Thymus (tissue), 11 donors: ENCODE results near the gene MME. TPM values are rescaled to one million over a fixed set of nuclear protein-coding genes. Genes with fewer than 3 reads are reported as not detected.

ENCODE experiments used
- DNase-seq, 9 donors: peaks; one replicate each; pipeline ENCODE4 v3.0.0-alpha.2; 2013; ENCODE audit warnings: low spot score in 9 of 9, low read depth in 6 of 9, missing footprints in 1 of 9
- H3K27ac ChIP-seq, 2 donors: one replicate each; pipeline ENCODE4 v1.5.1; 2013; ENCODE audit warnings: control low read depth in 1 of 2, low read depth in 1 of 2, low read length in 1 of 2, mild to moderate bottlenecking in 1 of 2, moderate library complexity in 1 of 2
- H3K27me3 ChIP-seq, 2 donors: one replicate each; pipeline ENCODE4 v1.5.1; 2013; ENCODE audit warnings: low read length in 1 of 2; ENCODE audit not compliant: control insufficient read depth in 2 of 2, insufficient read depth in 1 of 2
- H3K36me3 ChIP-seq, 2 donors: one replicate each; pipeline ENCODE4 v1.5.1; 2013; ENCODE audit warnings: low read length in 1 of 2, mild to moderate bottlenecking in 1 of 2, moderate library complexity in 1 of 2; ENCODE audit not compliant: control insufficient read depth in 2 of 2, insufficient read depth in 2 of 2
- H3K4me1 ChIP-seq, 2 donors: one replicate each; pipeline ENCODE4 v1.5.1; 2013; ENCODE audit warnings: low read length in 2 of 2; ENCODE audit not compliant: control insufficient read depth in 2 of 2, insufficient read depth in 2 of 2
- H3K4me3 ChIP-seq, 2 donors: one replicate each; pipeline ENCODE4 v1.5.1; 2013; ENCODE audit warnings: low read length in 2 of 2, control low read depth in 1 of 2, mild to moderate bottlenecking in 1 of 2
- H3K9me3 ChIP-seq, 2 donors: one replicate each; pipeline ENCODE4 v1.5.1; 2013; ENCODE audit warnings: low read length in 1 of 2, mild to moderate bottlenecking in 1 of 2; ENCODE audit not compliant: control insufficient read depth in 2 of 2, insufficient read depth in 1 of 2
- WGBS: extraction: QIAGEN DNeasy Blood & Tissue Kit; methylation state at CpG from one replicate; pipeline ENCODE4 v1.1.7; 2013; 5-methylcytosine and 5-hydroxymethylcytosine counted together
- polyA plus RNA-seq: library from polyadenylated mRNA; stranded (reverse); fragments of 200-250 nt; gene quantifications from one replicate; pipeline ENCODE4 v1.2.3, GENCODE V29; 2013
- total RNA-seq: library from RNA; stranded (reverse); fragments of 120-200 nt; gene quantifications from one replicate; pipeline ENCODE4 v1.2.4, GENCODE V29; 2013
- donor health status: healthy.

Gene MME
- total and polyA plus RNA-seq, 2 donors: 6.7 to 21.2 TPM

DNA sequence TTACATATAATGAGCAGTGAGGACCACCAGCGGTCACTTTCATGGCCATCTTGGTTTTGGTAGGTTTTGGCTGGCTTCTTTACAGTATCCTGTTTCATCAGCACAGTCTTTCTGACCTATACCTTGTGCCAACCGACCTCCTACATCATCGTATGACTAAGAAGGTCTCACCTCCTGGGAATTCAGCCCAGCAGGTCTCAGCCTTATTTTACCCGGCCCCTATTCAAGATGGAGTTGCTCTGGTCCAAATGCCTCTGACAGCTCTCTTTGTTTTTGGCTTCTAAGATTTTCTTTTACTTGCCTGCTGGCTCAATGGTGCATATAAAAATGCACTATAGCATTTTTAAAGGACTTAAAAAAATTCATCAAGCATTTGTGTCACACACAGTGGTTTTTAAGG lies 3.2 kb upstream of the MME start:
- peaks cover 0 to 7% of the 10 kb centered on the region in 2 donors for H3K9me3 ChIP-seq
- H3K27ac ChIP-seq: no peak overlapping the region
- H3K36me3 ChIP-seq: no peaks in the 10 kb centered on the region
- H3K4me1 ChIP-seq: peaks cover 6 to 9% of the 10 kb centered on the region in 2 donors
- H3K27me3 ChIP-seq: peaks cover 0 to 18% of the 10 kb centered on the region in 2 donors
- no peak for DNase-seq
- no peak overlapping the region for H3K4me3 ChIP-seq
- 98% methylated on average over 4 of the region's 4 CpGs for WGBS

DNA sequence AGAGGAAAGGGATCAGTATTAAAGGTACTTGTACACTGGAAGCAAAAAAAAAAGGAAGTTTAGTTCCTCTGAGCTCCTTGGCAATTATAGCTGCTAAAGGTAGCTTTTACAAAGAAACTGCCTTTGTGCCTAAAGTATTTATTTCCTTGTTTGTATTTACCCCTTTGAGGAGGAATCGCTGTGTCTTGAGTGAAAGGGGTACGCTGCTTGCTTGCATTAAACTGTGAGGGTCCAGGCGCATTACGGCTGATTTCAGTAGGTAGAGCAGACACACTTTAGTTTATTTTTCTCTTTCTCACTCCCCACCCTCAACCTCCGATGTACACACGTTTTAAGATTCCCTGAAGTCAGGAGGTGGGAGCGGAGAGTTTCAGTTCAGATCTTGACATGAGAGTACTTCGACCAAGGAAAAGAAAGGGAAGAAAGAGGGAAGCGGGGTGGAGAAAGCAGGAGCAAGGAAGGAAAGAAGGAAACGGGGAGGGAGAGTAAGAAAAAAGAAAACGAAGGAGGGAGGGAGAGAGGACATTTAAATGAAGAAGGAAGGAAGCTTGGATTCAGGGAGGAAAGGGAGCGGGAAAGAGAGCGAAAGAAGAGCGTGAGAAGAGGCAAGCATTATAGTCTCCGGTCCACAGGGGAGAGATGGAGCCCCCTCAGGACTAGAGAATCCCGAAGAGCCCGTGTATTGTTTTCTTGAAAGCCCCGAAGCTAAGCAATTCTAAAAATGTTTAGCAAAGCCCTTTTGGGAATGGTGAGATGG lies 1.2 kb upstream of the MME start:
- DNase-seq: peak in 1 of 9 donors; percentile 33
- Histone ChIP-seq H3K4me3 (peak overlapping the region; percentile 60 to 82), H3K36me3 (no peaks in the 10 kb centered on the region), H3K9me3 (peaks cover 0 to 7% of the 10 kb centered on the region in 2 donors), H3K27ac (no peak overlapping the region), H3K27me3 (peaks cover 0 to 18% of the 10 kb centered on the region in 2 donors), H3K4me1 (peaks cover 6 to 11% of the 10 kb centered on the region in 2 donors)
- 2% methylated on average over 18 of the region's 18 CpGs for WGBS

DNA sequence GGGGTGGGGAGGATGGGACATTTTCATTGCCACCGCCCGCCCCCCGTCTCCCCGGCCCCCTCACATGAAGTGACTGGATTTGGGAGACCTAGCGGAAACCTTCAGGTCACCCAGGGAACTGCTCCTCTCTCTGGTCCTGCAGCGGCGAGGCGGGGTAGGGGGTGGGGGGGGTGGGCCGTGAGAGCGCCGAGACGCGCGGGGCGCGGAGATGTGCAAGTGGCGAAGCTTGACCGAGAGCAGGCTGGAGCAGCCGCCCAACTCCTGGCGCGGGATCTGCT lies 712 bp upstream of the MME start:
- peaks cover 6 to 11% of the 10 kb centered on the region in 2 donors for H3K4me1 ChIP-seq
- H3K9me3 ChIP-seq: peaks cover 0 to 7% of the 10 kb centered on the region in 2 donors
- DNase-seq: peak in 2 of 9 donors; percentile 8 to 47
- H3K36me3 ChIP-seq: no peaks in the 10 kb centered on the region
- WGBS: under 1% methylated on average over 21 of the region's 21 CpGs
- no peak overlapping the region for H3K27ac ChIP-seq
- peaks cover 0 to 18% of the 10 kb centered on the region in 2 donors for H3K27me3 ChIP-seq
- peak overlapping the region; percentile 60 to 82 for H3K4me3 ChIP-seq

DNA sequence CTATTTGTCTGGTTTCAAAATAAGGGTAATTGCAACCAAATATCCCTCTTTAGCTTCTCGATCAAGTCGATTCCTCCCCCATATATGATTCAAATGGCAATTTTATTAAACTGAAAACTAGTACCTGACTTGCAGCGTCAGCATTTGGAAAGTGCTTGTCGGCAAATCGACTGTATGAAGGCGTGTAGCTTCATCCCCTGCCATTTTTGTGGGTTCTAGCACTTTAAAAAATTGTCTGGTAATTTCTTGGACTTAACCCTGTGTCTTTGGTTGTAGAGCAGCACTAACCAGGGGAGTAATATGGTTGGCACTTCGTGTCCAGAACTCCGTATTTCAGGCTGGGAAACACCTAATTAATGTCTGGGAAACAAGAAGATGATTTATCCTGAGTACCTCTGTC lies 573 bp downstream of the MME start:
- H3K27ac ChIP-seq: no peak overlapping the region

DNA sequence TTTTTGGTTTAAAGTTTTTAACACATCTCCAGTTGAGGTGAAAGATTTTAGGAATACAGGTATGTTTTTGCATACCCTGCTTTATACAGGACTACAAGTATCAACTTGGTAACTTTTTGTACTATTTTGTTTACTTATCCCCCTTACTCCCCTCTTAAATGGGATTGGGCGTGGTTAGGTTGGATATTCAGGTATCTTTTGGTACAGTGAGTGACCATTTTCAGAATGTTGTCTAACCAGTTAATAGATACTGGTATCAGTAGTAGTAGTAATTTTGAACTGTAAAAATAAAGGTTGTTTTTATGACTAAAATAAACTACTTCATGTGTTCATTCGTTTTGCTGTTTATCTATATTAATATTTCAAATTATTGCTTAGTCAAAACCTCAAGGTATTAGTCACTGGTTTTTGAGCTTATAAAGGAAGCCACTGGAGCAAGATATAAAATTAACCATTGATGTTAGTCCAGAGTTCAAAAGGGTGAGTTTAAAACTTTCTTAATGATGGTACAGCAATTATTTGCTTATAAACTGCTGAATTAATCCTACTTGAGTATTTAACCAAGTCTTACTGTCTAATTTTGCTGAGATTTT lies 3.3 kb downstream of the MME start:
- peaks cover 0 to 18% of the 10 kb centered on the region in 2 donors for H3K27me3 ChIP-seq
- DNase-seq: no peak
- H3K27ac ChIP-seq: no peak overlapping the region
- no peaks in the 10 kb centered on the region for H3K36me3 ChIP-seq
- WGBS: 60% methylated on average over 2 of the region's 2 CpGs
- H3K9me3 ChIP-seq: peaks cover 0 to 7% of the 10 kb centered on the region in 2 donors
- H3K4me3 ChIP-seq: no peak overlapping the region
- H3K4me1 ChIP-seq: peaks cover 8 to 11% of the 10 kb centered on the region in 2 donors

More for the DNA sequence above, 573 bp downstream of the MME start:
- peaks cover 0 to 18% of the 10 kb centered on the region in 2 donors for H3K27me3 ChIP-seq
- H3K36me3 ChIP-seq: no peaks in the 10 kb centered on the region
- peak in 1 of 9 donors; percentile 31 for DNase-seq
- peaks cover 0 to 7% of the 10 kb centered on the region in 2 donors for H3K9me3 ChIP-seq
- 26% methylated on average over 8 of the region's 8 CpGs for WGBS
- H3K4me1 ChIP-seq: peaks cover 6 to 11% of the 10 kb centered on the region in 2 donors
- peak overlapping the region; percentile 60 to 82 for H3K4me3 ChIP-seq

DNA sequence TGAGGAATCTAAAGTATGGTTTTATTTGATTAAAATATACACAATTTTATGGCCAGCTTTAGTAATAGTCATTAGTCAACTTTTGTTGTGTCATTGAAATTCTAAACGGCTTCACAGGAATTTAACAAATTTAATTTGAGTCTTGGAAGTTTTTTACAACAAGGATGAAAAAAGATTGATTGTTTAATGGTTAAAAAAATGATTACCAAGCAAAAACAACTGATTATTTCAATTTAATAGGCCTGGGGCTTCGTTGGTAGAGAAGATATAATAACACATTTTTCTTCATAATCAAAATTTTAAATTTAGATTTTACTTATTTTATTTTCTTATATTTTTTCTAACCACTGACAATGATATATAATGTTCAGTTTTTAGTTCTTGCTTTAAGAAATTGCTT lies 4.4 kb downstream of the MME start:
- peaks cover 0 to under 1% of the 10 kb centered on the region in 2 donors for H3K36me3 ChIP-seq
- no peak overlapping the region for H3K27ac ChIP-seq
- no peak for DNase-seq
- WGBS: 48% methylated on average over 2 of the region's 2 CpGs
- peaks cover 0 to 9% of the 10 kb centered on the region in 2 donors for H3K27me3 ChIP-seq
- peaks cover 3 to 6% of the 10 kb centered on the region in 2 donors for H3K4me1 ChIP-seq
- H3K4me3 ChIP-seq: no peak overlapping the region
- peaks cover 0 to 7% of the 10 kb centered on the region in 2 donors for H3K9me3 ChIP-seq

DNA sequence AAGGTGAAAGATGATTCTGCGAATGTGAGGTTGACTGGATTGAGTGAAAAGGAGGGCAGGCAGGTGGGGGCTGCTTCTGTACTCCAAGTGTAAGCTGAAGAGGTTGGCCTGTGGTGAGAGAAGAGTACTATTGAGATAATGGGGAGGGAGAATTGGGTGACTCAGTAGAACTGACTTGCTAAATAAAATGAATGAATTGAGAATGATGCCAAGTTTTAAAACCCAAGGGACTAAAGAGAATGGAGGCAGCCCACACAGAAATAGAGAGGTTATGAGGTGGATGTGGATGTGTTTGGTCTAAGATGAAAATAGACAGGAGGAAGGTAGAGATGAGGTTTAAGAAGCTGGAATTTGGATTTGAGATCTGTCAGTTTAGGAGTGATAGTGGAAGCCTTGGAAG lies 5.9 kb downstream of the MME start:
- H3K36me3 ChIP-seq: peaks cover 0 to 7% of the 10 kb centered on the region in 2 donors
- 91% methylated on average over 1 of the region's 1 CpG for WGBS
- no peaks in the 10 kb centered on the region for H3K9me3 ChIP-seq
- no peaks in the 10 kb centered on the region for H3K27me3 ChIP-seq
- no peak overlapping the region for H3K4me3 ChIP-seq
- no peak for DNase-seq
- peaks cover 2 to 3% of the 10 kb centered on the region in 2 donors for H3K4me1 ChIP-seq
- no peak overlapping the region for H3K27ac ChIP-seq

DNA sequence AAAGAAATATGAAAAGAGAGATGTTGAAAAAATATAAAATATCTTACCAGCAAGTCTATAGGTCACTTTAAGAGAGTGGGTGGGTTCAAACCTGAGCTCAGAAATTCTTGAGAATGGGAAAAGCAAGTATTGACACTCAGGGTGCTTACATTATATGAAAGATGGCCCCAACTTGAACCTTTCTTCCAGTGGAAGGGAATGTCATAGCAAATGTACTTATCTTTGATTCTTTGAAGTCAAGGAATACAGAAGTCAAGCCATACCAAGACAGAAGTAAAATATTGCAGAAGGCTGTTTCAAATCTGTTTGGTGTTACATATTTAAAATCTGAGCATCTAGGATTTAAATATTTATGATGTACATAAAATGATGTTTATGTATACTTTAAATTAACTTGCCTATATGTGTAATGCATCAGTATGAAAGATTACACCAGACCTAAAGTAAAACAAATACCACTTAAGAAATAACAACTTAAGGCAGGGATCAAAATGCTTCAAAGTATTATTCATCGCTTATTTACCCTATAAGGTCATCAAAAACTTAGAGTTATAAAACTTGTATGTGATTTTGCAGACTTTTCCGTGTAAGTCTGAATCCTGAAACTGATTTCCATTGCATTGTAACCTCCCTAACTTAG lies 8.7 kb downstream of the MME start:
- no peak overlapping the region for H3K4me3 ChIP-seq
- H3K4me1 ChIP-seq: peaks cover 7 to 9% of the 10 kb centered on the region in 2 donors
- H3K27me3 ChIP-seq: no peaks in the 10 kb centered on the region
- H3K36me3 ChIP-seq: peaks cover 0 to 7% of the 10 kb centered on the region in 2 donors
- no peak for DNase-seq
- no peaks in the 10 kb centered on the region for H3K9me3 ChIP-seq
- WGBS: 98% methylated on average over 2 of the region's 2 CpGs
- no peak overlapping the region for H3K27ac ChIP-seq

DNA sequence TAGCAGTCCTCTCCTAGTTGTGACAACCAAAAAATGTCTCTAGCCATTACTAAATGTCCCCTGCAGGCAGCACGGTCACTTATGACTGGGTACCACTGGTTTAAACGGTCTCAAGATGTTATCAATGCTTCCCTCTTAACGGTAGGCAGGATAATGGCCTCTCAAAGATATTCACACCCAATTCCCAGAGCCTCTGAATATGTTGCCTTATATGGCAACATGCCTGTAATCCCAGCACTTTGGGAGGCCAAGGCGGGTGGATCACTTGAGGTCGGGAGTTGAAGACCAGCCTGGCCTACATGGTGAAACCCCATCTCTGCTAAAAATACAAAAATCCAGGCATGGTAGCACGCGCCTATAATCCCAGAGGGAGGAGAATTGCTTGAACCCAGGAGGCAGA lies 9.4 kb downstream of the MME start:
- peaks cover 8 to 9% of the 10 kb centered on the region in 2 donors for H3K4me1 ChIP-seq
- WGBS: 97% methylated on average over 7 of the region's 7 CpGs
- no peaks in the 10 kb centered on the region for H3K9me3 ChIP-seq
- DNase-seq: no peak
- no peaks in the 10 kb centered on the region for H3K27me3 ChIP-seq
- no peak overlapping the region for H3K4me3 ChIP-seq
- H3K36me3 ChIP-seq: peaks cover 0 to 7% of the 10 kb centered on the region in 2 donors
- no peak overlapping the region for H3K27ac ChIP-seq
